HepG2 (cell line): Measurements from ENCODE around the gene KDM1B. TPM values are rescaled to one million over a fixed set of nuclear protein-coding genes. Genes with fewer than 3 reads are reported as not detected.
A peak's percentile ranks its signal among the peaks of the same experiment; 100 is the strongest.

Source experiments
- BORCS8-MEF2B ChIP-seq: sonication (generic); formaldehyde crosslinking; IDR thresholded peaks from 2 replicates; pipeline ENCODE4 v1.8.0; 2022; ENCODE audit warnings: mild to moderate bottlenecking, missing genetic modification reagents
- CAMTA2 ChIP-seq: sonication (generic); formaldehyde crosslinking; IDR thresholded peaks from 2 replicates; pipeline ENCODE4 v1.4.0; 2020; ENCODE audit warnings: mild to moderate bottlenecking, missing genetic modification reagents, borderline replicate concordance
- DPF2 ChIP-seq: sonication (generic); formaldehyde crosslinking; IDR thresholded peaks from 2 replicates; pipeline ENCODE4 v1.4.0; 2020; ENCODE audit warnings: mild to moderate bottlenecking, low read depth, missing genetic modification reagents, borderline replicate concordance
- FOSL2 ChIP-seq: sonication (generic); formaldehyde crosslinking; IDR thresholded peaks from 2 replicates; pipeline ENCODE4 v1.4.0; 2020; ENCODE audit warnings: missing genetic modification reagents
- IRF2 ChIP-seq: IDR thresholded peaks from 2 replicates; pipeline ENCODE4 v1.6.1; 2018; ENCODE audit warnings: missing genetic modification reagents, missing compliant biosample characterization
- KLF11 ChIP-seq: IDR thresholded peaks from 2 replicates; pipeline ENCODE4 v1.6.1; 2016; ENCODE audit warnings: missing compliant biosample characterization
- MAX ChIP-seq: IDR thresholded peaks from 2 replicates; pipeline ENCODE4 v1.6.1; 2012; ENCODE audit warnings: inconsistent platforms
- MTA1 ChIP-seq: sonication (generic); formaldehyde crosslinking; IDR thresholded peaks from 2 replicates; pipeline ENCODE4 v1.4.0; 2020; ENCODE audit warnings: missing genetic modification reagents, mild to moderate bottlenecking, borderline replicate concordance
- MTF1 ChIP-seq: sonication (generic); formaldehyde crosslinking; IDR thresholded peaks from 2 replicates; pipeline ENCODE4 v1.5.0; 2020; ENCODE audit warnings: missing genetic modification reagents
- NBN ChIP-seq: fragments of 450-650 bp; conservative IDR thresholded peaks from 2 replicates; pipeline ENCODE4 v1.6.1; 2017
- PHF20 ChIP-seq: sonication (generic); formaldehyde crosslinking; IDR thresholded peaks from 2 replicates; pipeline ENCODE4 v1.5.0; 2020; ENCODE audit warnings: mild to moderate bottlenecking, missing genetic modification reagents
- REPIN1 ChIP-seq: sonication (generic); formaldehyde crosslinking; IDR thresholded peaks from 2 replicates; pipeline ENCODE4 v1.8.0; 2022; ENCODE audit warnings: missing genetic modification reagents, low read depth, mild to moderate bottlenecking, borderline replicate concordance
- RFXAP ChIP-seq: sonication (generic); formaldehyde crosslinking; IDR thresholded peaks from 2 replicates; pipeline ENCODE4 v1.4.0; 2020; ENCODE audit warnings: missing genetic modification reagents, borderline replicate concordance
- SAP130 ChIP-seq: IDR thresholded peaks from 2 replicates; pipeline ENCODE4 v1.6.1; 2016; ENCODE audit warnings: low read depth
- SMAD1 ChIP-seq: sonication (generic); formaldehyde crosslinking; IDR thresholded peaks from 2 replicates; pipeline ENCODE4 v1.4.0; 2020; ENCODE audit warnings: missing genetic modification reagents, low read depth, mild to moderate bottlenecking, borderline replicate concordance
- TCF7 ChIP-seq: sonication (generic); IDR thresholded peaks from 2 replicates; pipeline ENCODE4 v1.6.1; 2016; ENCODE audit warnings: antibody characterized with exemption, low read depth
- TMF1 ChIP-seq: sonication (generic); formaldehyde crosslinking; IDR thresholded peaks from 2 replicates; pipeline ENCODE4 v1.8.1; 2022; ENCODE audit warnings: low read depth, missing genetic modification reagents
- ZBTB3 ChIP-seq: sonication (generic); formaldehyde crosslinking; IDR thresholded peaks from 2 replicates; pipeline ENCODE4 v1.4.0; 2020; ENCODE audit warnings: low read depth, mild to moderate bottlenecking, moderate library complexity, missing genetic modification reagents, borderline replicate concordance
- ZNF138 ChIP-seq: sonication (generic); formaldehyde crosslinking; IDR thresholded peaks from 2 replicates; pipeline ENCODE4 v1.5.0; 2020; ENCODE audit warnings: mild to moderate bottlenecking, low read depth, missing genetic modification reagents
- ZNF18 ChIP-seq: sonication (generic); formaldehyde crosslinking; IDR thresholded peaks from 2 replicates; pipeline ENCODE4 v1.8.0; 2022; ENCODE audit warnings: mild to moderate bottlenecking, missing genetic modification reagents; ENCODE audit not compliant: insufficient replicate concordance
- ZNF256 ChIP-seq: sonication (generic); formaldehyde crosslinking; conservative IDR thresholded peaks from 2 replicates; pipeline ENCODE4 v1.4.0; 2020; ENCODE audit warnings: missing genetic modification reagents
- ZNF414 ChIP-seq: sonication (generic); formaldehyde crosslinking; IDR thresholded peaks from 2 replicates; pipeline ENCODE4 v1.5.0; 2020; ENCODE audit warnings: missing genetic modification reagents
- ZNF549 ChIP-seq: sonication (generic); formaldehyde crosslinking; IDR thresholded peaks from 2 replicates; pipeline ENCODE4 v1.5.0; 2020; ENCODE audit warnings: missing genetic modification reagents
- ZNF7 ChIP-seq: IDR thresholded peaks from 2 replicates; pipeline ENCODE4 v1.6.1; 2016; ENCODE audit warnings: missing biosample characterization, missing genetic modification reagents
- ZNF713 ChIP-seq: sonication (generic); formaldehyde crosslinking; IDR thresholded peaks from 2 replicates; pipeline ENCODE4 v1.4.0; 2020; ENCODE audit warnings: mild to moderate bottlenecking, missing genetic modification reagents
- ZNF770 ChIP-seq: sonication (generic); formaldehyde crosslinking; IDR thresholded peaks from 2 replicates; pipeline ENCODE4 v1.5.0; 2020; ENCODE audit warnings: mild to moderate bottlenecking, missing genetic modification reagents
- ZNF839 ChIP-seq: sonication (generic); formaldehyde crosslinking; IDR thresholded peaks from 2 replicates; pipeline ENCODE4 v1.4.0; 2020; ENCODE audit warnings: missing genetic modification reagents, mild to moderate bottlenecking, borderline replicate concordance
- ZSCAN21 ChIP-seq: sonication (generic); formaldehyde crosslinking; IDR thresholded peaks from 2 replicates; pipeline ENCODE4 v1.8.0; 2022; ENCODE audit warnings: mild to moderate bottlenecking, missing genetic modification reagents, moderate library complexity, borderline replicate concordance
- polyA plus RNA-seq, 8 experiments: library from polyadenylated mRNA; depleted of rRNA in 3 of 8; stranded (reverse) in 7 of 8; unstranded in 1 of 8; fragments of >200 nt; fragmentation: Illumina TruSeq in 4 of 8; extraction: Trizol in 4 of 8; gene quantifications; 2 replicates each; pipeline versions ENCODE4 v1.2.1 to v1.2.3, GENCODE V29; 2011 to 2016; ENCODE audit warnings: low read depth in 4 of 8, missing spikeins in 1 of 8, mixed read lengths in 1 of 8; ENCODE audit not compliant: insufficient read depth in 1 of 8
- total RNA-seq, 5 experiments: library from RNA; depleted of rRNA; stranded (reverse); fragments of >200 nt; fragmentation: Illumina TruSeq; extraction: Trizol; gene quantifications; 2 replicates each; pipeline ENCODE4 v1.2.3, GENCODE V29; 2016; ENCODE audit warnings: low read depth in 1 of 5

Gene KDM1B
- total and polyA plus RNA-seq, 2 of the 13 experiments (the other 11 are each of a cell fraction or from before 2014, with no cell fraction given) = 9.8 to 13.2 TPM

- TF ChIP-seq ZSCAN21 (no peak), TMF1 (CRISPR knock-in tag) (peak; percentile 5; the same call in 1 of the 2 replicates), PHF20 (CRISPR knock-in tag) (no peak; the same call in 1 of the 2 replicates), ZNF414 (CRISPR knock-in tag) (no peak), SAP130 (CRISPR knock-in tag) (peak; percentile 79), ZNF549 (CRISPR knock-in tag) (no peak), REPIN1 (0 out of 2 replicates have a peak, but pooled peaks have one; percentile 35), ZNF770 (CRISPR knock-in tag) (no peak), KLF11 (CRISPR knock-in tag) (no peak), ZNF138 (CRISPR knock-in tag) (peak; percentile 70; the same call in 1 of the 2 replicates), ZNF839 (no peak), IRF2 (CRISPR knock-in tag) (no peak; the same call in 1 of the 2 replicates), DPF2 (CRISPR knock-in tag) (no peak), MTA1 (CRISPR knock-in tag) (no peak), SMAD1 (no peak; the same call in 1 of the 2 replicates), MAX (peak; percentile 77), MTF1 (CRISPR knock-in tag) (no peak), CAMTA2 (no peak; the same call in 1 of the 2 replicates), ZBTB3 (CRISPR knock-in tag) (no peak), ZNF256 (no peak), TCF7 (no peak), FOSL2 (CRISPR knock-in tag) (no peak), BORCS8-MEF2B (CRISPR knock-in tag) (no peak), ZNF713 (CRISPR knock-in tag) (no peak; the same call in 1 of the 2 replicates), NBN (no peak), ZNF18 (CRISPR knock-in tag) (peak; percentile 69), ZNF7 (no peak), RFXAP (peak; percentile 45; the same call in 1 of the 2 replicates)
Measured at GRCh38 chr6:18155150-18155863, at the start of gene KDM1B (continued).
